ENCODE results near the gene MYO5A. TPM values are rescaled to one million over a fixed set of nuclear protein-coding genes. Genes with fewer than 3 reads are reported as not detected.

The MYO5A gene
- total RNA-seq, 4 donors from 2014 or later = 5.8 to 51.2 (median 10.2) TPM

GRCh38 chr15:52281085-52282035, 247.3 kb downstream of the MYO5A start:
- in situ Hi-C loops (cut with MboI; ENCODE audit: low sequenced_read_pairs in 4 of 4) = no loop called here
- TF ChIP-seq CTCF (IDR thresholded peaks at IDR 0.05 in 4 of 5, conservative IDR thresholded peaks at IDR 0.05 in 1 of 5) = no peak

GRCh38 chr15:52280326-52281084, 248.2 kb downstream of the MYO5A start:
- Histone ChIP-seq H3K9me3 (no peaks in the 10 kb centered on the region), H3K27me3 (no peaks in the 10 kb centered on the region), H3K4me1 (no peaks in the 10 kb centered on the region), H3K4me3 (no peak overlapping the region), H3K27ac (no peak overlapping the region), H3K36me3 (no peaks in the 10 kb centered on the region)
- ATAC-seq = no peak
- DNase-seq = no peak
- TF ChIP-seq CTCF (IDR thresholded peaks at IDR 0.05 in 4 of 5, conservative IDR thresholded peaks at IDR 0.05 in 1 of 5) (no peak), POLR2A (IDR thresholded peaks at IDR 0.05) (no peak)
- in situ Hi-C loops (cut with MboI; ENCODE audit: low sequenced_read_pairs in 4 of 4) (no loop called here), intact Hi-C loops (cut with DNase I; ENCODE audit: low total_unique reads) (no loop called here)

More at GRCh38 chr15:52281085-52282035, 247.3 kb downstream of the MYO5A start:
- no peak for DNase-seq
- Histone ChIP-seq H3K4me3 (no peak overlapping the region), H3K4me1 (no peaks in the 10 kb centered on the region), H3K36me3 (no peaks in the 10 kb centered on the region), H3K27ac (no peak overlapping the region), H3K9me3 (no peaks in the 10 kb centered on the region), H3K27me3 (no peaks in the 10 kb centered on the region)
- intact Hi-C loops (cut with DNase I; ENCODE audit: low total_unique reads) = no loop called here
- no peak for ATAC-seq

DNA sequence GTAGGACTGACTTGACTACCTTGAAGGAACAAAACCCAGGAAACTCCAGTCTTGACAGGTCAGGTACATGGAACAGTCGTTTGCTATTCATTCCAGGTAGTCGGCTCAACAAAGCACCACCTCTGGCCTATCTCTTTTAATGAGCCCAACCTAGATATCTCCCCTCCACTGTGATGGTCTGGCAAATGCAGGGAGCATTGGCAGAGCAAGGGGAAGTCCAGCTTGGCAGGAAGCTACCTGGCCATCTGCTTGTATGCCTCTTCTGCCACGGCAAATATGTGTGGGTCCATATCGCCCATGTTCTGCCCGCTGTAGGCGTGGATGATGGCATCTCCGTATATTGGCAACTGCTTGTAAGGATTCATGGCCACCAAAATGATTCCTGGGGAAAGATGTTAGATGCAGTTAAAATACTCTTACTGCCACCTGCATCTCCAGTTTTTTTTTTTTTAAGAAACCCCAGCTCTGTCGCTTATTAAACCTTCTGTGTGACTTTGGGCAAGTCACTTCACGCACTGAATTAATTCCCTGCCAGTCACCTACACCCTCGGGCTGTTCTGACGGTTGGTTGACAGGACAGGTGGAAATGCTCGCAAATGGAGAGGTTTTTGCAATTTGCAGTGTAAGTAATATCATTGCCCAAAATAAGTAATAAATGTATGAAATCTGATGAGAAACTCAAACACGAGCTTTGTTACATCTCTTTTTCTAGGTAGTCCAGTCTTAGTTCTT, 249.9 kb downstream of the MYO5A start:
- in situ Hi-C loops (cut with MboI; ENCODE audit: low sequenced_read_pairs in 4 of 4) (no loop called here), intact Hi-C loops (cut with DNase I; ENCODE audit: low total_unique reads) (no loop called here)
- no peak for TF ChIP-seq CTCF (IDR thresholded peaks at IDR 0.05 in 4 of 5, conservative IDR thresholded peaks at IDR 0.05 in 1 of 5)
- no peak for TF ChIP-seq POLR2A (IDR thresholded peaks at IDR 0.05)
- Histone ChIP-seq H3K9me3 (no peaks in the 10 kb centered on the region), H3K27me3 (no peaks in the 10 kb centered on the region), H3K4me3 (no peak overlapping the region), H3K4me1 (no peaks in the 10 kb centered on the region), H3K27ac (no peak overlapping the region), H3K36me3 (peaks cover 0 to 5% of the 10 kb centered on the region in 2 donors)
- DNase-seq (no peak), ATAC-seq (no peak)

GRCh38 chr15:52278135-52278534, 250.5 kb downstream of the MYO5A start:
- H3K9me3 ChIP-seq = no peaks in the 10 kb centered on the region
- TF ChIP-seq CTCF (IDR thresholded peaks at IDR 0.05 in 4 of 5, conservative IDR thresholded peaks at IDR 0.05 in 1 of 5) = no peak
- TF ChIP-seq POLR2A (IDR thresholded peaks at IDR 0.05) = no peak
- H3K4me1 ChIP-seq = no peaks in the 10 kb centered on the region
- DNase-seq (no peak), ATAC-seq (no peak)
- no peak overlapping the region for H3K4me3 ChIP-seq
- no peak overlapping the region for H3K27ac ChIP-seq
- in situ Hi-C loops (cut with MboI; ENCODE audit: low sequenced_read_pairs in 4 of 4) = no loop called here
- no peaks in the 10 kb centered on the region for H3K27me3 ChIP-seq
- H3K36me3 ChIP-seq = peaks cover 0 to 5% of the 10 kb centered on the region in 2 donors
- intact Hi-C loops (cut with DNase I; ENCODE audit: low total_unique reads) = no loop called here

All from gastrocnemius medialis (tissue), 4 donors.